ENCODE results near the gene FLNB.
A peak's percentile ranks its signal among the peaks of the same experiment; 100 is the strongest.

Gene FLNB

DNA sequence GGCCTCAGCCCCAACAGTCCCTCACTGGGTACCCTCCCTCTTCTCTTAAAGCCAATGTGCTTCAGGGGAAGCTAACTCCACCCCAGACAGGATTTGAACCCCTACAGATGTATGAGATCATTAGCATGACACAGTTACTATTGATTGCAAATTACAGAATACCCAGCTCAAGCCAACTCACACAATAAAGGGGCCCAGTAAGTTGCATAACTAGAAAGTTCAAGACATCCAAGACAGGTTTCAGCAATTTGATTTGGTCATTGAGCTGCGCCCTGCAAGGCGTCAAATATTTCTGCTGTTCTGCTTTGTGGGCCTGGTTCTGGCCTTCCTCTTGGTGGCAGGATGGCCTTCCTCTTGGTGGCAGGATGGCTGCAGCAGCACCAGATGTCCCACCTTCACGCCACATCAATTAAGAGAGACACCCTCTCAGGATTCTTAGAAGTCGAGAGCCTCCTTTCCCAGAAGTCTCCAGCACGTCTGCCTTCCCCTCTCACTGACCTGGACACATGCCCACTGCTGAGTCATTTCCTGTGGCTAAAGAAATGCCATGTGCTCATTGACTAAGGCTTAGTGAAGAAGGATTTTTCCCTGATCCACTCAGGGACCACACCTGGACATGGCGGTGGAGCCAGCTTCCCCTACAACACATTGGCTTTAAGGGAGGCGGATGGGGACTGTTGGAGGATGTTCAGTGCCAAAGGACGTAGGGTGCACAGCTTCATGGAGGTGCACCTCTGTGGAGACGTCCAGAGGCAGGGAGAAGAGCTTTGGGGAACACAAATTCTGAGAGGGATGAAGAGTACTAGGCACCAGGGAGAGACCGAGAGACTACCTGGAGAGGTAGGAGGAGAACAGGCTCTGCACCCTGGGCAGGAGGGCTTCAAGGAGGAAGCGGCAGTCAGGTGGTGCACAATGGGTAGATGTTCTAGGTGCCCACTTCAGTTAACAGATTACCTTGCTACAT lies 153.5 kb downstream of the FLNB start:
- H3K36me3 ChIP-seq: no peaks in the 10 kb centered on the region
- H3K4me3 ChIP-seq (ENCODE audit: low read depth, low read length): no peak overlapping the region
- TF ChIP-seq, protein P1, sequence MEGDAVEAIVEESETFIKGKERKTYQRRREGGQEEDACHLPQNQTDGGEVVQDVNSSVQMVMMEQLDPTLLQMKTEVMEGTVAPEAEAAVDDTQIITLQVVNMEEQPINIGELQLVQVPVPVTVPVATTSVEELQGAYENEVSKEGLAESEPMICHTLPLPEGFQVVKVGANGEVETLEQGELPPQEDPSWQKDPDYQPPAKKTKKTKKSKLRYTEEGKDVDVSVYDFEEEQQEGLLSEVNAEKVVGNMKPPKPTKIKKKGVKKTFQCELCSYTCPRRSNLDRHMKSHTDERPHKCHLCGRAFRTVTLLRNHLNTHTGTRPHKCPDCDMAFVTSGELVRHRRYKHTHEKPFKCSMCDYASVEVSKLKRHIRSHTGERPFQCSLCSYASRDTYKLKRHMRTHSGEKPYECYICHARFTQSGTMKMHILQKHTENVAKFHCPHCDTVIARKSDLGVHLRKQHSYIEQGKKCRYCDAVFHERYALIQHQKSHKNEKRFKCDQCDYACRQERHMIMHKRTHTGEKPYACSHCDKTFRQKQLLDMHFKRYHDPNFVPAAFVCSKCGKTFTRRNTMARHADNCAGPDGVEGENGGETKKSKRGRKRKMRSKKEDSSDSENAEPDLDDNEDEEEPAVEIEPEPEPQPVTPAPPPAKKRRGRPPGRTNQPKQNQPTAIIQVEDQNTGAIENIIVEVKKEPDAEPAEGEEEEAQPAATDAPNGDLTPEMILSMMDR (IDR thresholded peaks at IDR 0.05; ENCODE audit: low read depth, low read length): no peak
- no peak for DNase-seq
- no peaks in the 10 kb centered on the region for H3K27me3 ChIP-seq
- no peaks in the 10 kb centered on the region for H3K9me3 ChIP-seq
- no peaks in the 10 kb centered on the region for H3K4me1 ChIP-seq

DNA sequence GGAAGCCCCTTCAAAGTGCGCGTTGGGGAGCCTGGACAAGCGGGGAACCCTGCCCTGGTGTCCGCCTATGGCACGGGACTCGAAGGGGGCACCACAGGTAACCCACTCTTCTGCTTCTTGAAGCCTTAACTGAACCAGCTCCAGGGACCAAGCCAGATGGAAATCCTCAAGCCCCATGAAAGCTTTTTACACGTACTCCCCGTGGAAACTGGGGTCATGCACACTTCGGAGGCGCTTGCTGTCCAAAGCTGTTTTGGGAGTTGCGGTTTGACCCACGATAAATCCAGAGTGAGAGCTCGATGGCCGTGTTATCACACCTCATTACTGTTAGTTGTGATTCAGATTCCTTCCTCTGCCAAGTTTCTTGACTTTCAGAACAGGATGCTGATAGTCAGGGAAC lies 155.0 kb downstream of the FLNB start:
- Histone ChIP-seq H3K4me1 (no peaks in the 10 kb centered on the region), H3K36me3 (no peaks in the 10 kb centered on the region), H3K27me3 (no peaks in the 10 kb centered on the region), H3K9me3 (no peaks in the 10 kb centered on the region), H3K4me3 (ENCODE audit: low read depth, low read length) (no peak overlapping the region)
- TF ChIP-seq, protein P1 (IDR thresholded peaks at IDR 0.05; ENCODE audit: low read depth, low read length): no peak
- DNase-seq: no peak

DNA sequence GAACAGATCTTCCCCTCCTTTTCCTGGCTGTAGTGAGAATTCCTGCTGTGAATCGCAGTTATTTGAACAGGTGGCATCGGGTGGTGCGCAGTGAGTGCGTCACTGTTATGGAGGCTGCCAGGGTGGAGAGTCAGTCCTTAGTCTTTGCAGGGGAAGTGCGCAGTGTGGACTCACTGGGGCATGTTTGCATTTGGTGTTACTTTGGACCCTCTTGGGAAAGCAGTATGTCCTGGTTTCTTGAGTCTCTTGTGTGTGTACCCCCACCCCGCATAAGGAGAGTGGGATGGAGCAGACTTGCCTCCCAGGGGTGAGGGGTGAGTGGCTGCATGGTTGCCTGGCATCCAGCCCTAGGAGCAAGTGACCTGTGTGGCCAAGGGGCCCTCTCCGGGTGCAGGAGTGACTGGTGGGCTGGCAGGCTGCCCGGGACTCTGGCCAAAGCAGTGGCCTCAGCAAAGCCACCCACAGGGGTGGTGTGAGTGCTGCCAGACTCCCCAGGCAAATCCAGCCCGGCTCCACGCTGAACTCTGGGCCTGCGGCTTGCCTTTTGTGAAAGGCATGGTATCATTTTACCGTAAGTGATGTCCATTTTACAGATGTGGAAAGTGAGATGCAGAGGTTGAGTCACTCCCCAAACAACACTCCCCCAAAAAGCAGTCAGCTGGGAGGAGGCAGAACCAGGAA lies 156.1 kb downstream of the FLNB start:
- no peaks in the 10 kb centered on the region for H3K36me3 ChIP-seq
- no peaks in the 10 kb centered on the region for H3K9me3 ChIP-seq
- peak; percentile 15 for DNase-seq
- TF ChIP-seq, protein P1 (IDR thresholded peaks at IDR 0.05; ENCODE audit: low read depth, low read length): no peak
- H3K4me3 ChIP-seq (ENCODE audit: low read depth, low read length): no peak overlapping the region
- no peaks in the 10 kb centered on the region for H3K27me3 ChIP-seq
- H3K4me1 ChIP-seq: no peaks in the 10 kb centered on the region

DNA sequence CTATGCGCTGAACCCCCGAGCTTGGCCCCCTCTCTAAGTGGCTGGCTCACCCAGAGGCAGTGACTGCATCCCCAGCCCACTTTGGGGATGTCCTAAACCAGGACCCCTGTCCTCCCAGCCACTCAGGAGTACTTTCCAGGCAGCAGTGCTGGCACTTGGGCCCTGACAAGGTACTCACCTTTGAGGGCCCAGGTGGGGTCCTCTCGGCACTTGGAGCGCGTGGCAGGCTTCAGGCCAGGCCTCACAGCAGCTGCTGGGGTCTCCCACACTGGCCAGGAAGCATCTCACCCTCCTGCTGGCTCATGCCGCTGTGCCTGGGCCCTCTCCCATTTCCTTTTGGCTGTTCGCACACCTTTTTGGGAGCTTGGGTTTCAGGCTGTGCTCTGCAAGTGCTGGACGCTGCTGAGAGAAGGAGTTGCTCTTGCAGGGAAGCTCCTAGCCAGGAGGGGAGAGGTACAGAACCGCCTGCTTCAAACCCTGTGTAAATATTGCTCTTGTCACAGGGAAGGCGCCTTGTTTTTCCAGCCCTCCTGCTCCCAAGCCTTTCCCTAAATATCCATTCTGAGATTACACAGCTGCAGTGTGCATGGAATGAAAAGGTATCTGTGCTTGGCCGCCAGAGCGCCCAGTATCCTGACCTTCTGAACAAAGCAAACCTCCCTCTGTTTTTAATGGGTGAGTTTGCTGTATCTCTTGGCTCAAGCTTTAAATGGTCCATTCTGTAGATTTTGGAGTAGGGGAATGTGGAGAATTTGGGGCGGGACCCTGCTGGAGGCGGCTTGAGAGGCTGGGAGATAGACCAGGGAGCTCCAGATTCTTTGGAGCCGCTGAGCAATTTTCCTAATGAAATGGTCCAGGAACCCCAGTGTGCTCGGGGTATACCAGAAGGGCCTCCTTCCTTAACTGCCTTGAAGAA lies 156.9 kb downstream of the FLNB start:
- Histone ChIP-seq H3K9me3 (no peaks in the 10 kb centered on the region), H3K36me3 (no peaks in the 10 kb centered on the region), H3K27me3 (no peaks in the 10 kb centered on the region), H3K4me1 (no peaks in the 10 kb centered on the region), H3K4me3 (ENCODE audit: low read depth, low read length) (no peak overlapping the region)
- TF ChIP-seq, protein P1 (IDR thresholded peaks at IDR 0.05; ENCODE audit: low read depth, low read length): no peak
- no peak for DNase-seq

DNA sequence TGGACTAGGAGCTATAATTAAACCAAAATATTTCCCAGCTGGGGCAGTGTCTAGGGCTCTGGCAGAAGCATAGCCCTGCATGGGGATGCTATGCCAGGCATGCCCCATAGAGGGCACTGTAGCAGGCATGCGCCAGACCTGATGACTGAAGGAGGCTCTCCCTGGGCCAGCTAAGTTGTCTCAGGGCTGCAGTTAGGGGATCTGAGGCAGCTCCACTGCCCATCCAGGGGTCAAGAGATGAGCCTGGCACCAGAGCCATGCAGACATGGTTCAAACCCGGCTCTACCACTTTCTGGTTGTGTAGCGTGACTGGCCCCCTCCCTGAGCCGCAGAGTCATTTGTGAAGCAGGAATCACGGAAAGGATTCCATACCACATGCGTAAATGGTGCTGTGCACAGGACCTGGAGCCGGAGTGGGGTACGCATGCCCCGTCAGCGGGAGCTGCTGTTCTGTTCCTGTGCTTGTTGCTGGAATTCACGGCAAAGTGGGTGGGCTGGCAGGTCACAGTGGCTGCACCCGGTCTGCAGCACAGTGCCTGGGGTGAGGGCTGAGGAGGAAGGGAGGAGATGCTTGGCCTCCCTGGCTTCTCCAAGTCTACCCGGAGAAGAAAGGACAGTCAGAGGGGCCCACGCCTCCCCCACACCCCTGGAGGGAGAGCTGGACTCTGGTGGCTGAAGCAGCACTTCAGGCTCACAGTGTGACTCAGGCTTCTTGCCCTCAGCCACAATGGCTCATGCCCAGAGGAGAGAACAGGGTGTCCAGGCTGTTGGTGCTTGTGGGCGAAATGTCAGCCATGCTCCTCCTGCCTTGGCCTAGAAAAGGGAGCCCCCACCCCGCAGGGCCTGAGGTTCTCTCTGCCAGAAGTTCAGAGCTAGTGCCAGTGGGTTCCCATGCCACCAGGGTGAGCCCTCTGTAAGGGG lies 159.5 kb downstream of the FLNB start:
- Histone ChIP-seq H3K4me3 (ENCODE audit: low read depth, low read length) (no peak overlapping the region), H3K9me3 (no peaks in the 10 kb centered on the region), H3K4me1 (no peaks in the 10 kb centered on the region), H3K36me3 (no peaks in the 10 kb centered on the region), H3K27me3 (no peaks in the 10 kb centered on the region)
- TF ChIP-seq, protein P1 (IDR thresholded peaks at IDR 0.05; ENCODE audit: low read depth, low read length): peak; percentile 71
- peak; percentile 54 for DNase-seq
